Lower lobe of right lung (tissue), 2 donors: ENCODE data around the gene SYNGR1. TPM values are rescaled to one million over a fixed set of nuclear protein-coding genes. Genes with fewer than 3 reads are reported as not detected.
"Not testable (repeated sequence)": the region's sequence is repeated elsewhere in the genome, so short reads cannot be mapped to it uniquely, and the experiment has no call there.

ENCODE experiments used
- ATAC-seq, 2 donors: fragments of 200-7000 bp; cut with Tn5 transposase; one replicate each; pipeline ENCODE4 v1.9.1; 2020 to 2022; ENCODE audit warnings: mild to moderate bottlenecking in 2 of 2, moderate library complexity in 2 of 2
- DNase-seq: peaks from one replicate; pipeline ENCODE4 v3.0.0-alpha.2; 2020
- H3K27ac ChIP-seq: fragments of 200-600 bp; one replicate; pipeline ENCODE4 v1.8.0; 2022
- H3K27me3 ChIP-seq: fragments of 200-600 bp; one replicate; pipeline ENCODE4 v1.8.0; 2022; ENCODE audit warnings: low read depth
- H3K36me3 ChIP-seq: fragments of 200-600 bp; one replicate; pipeline ENCODE4 v1.8.0; 2022; ENCODE audit warnings: mild to moderate bottlenecking
- H3K4me1 ChIP-seq: fragments of 200-600 bp; one replicate; pipeline ENCODE4 v1.8.0; 2022
- H3K4me3 ChIP-seq: fragments of 200-600 bp; one replicate; pipeline ENCODE4 v1.8.0; 2022; ENCODE audit warnings: mild to moderate bottlenecking
- H3K9me3 ChIP-seq: fragments of 200-600 bp; one replicate; pipeline ENCODE4 v1.8.0; 2022
- CTCF ChIP-seq: fragments of 200-600 bp; IDR thresholded peaks from one replicate; pipeline ENCODE4 v1.8.0; 2022; ENCODE audit warnings: antibody characterized with exemption, mild to moderate bottlenecking
- intact Hi-C: fragments of 100-400 bp; cut with DNase I; formaldehyde crosslinking; loops from one replicate; pipeline ENCODE4 v1.11.0; 2022
- total RNA-seq: library from RNA; stranded (reverse); fragmentation: NEBNext Ultra II Directional; extraction: Animal tissue kit (Norgen Biotek cat#: 25700); gene quantifications from one replicate; pipeline ENCODE4 v1.2.1, GENCODE V29; 2021
- donor health status: DM: no; HTN: yes; CAD: no; lungs with severe emphysema.

The SYNGR1 gene
- total RNA-seq, 1 donor from 2014 or later: 13.4 TPM

- intact Hi-C loops: loop anchor here (10.0 kb wide), 1 partner anchor 144 kb away; no protein-coding TSS in a partner anchor
- Histone ChIP-seq H3K9me3 (no peaks in the 10 kb centered on the region), H3K27ac (peak overlapping the region; percentile 97), H3K36me3 (peaks cover 46% of the 10 kb centered on the region), H3K27me3 (no peaks in the 10 kb centered on the region), H3K4me1 (peaks cover 51% of the 10 kb centered on the region), H3K4me3 (peak overlapping the region; percentile 80)
- DNase-seq (no peak), ATAC-seq (peak; percentile 23 to 46)
- TF ChIP-seq CTCF: no peak
Observed at GRCh38 chr22:39318507-39319283, 31.1 kb upstream of the SYNGR1 start.

GRCh38 chr22:39319284-39320022, 30.3 kb upstream of the SYNGR1 start, which contains the start of gene RPL3:
TSS of gene RPL3 (minus strand) at chr22:39319623. CDS start at chr22:39319597, 26 bp downstream.
- TF ChIP-seq CTCF: peak; percentile 44
- DNase-seq: peak; percentile 98
- ATAC-seq: peak; percentile 93 to 96
- Histone ChIP-seq H3K27me3 (no peaks in the 10 kb centered on the region), H3K4me1 (peaks cover 46% of the 10 kb centered on the region), H3K27ac (peak within 1 kb of the TSS; percentile 97), H3K9me3 (no peaks in the 10 kb centered on the region), H3K4me3 (peak within 1 kb of the TSS; percentile 80), H3K36me3 (peaks cover 38% of the 10 kb centered on the region)
- intact Hi-C loops: loop anchor here (10.0 kb wide), 1 partner anchor 145 kb away; no protein-coding TSS in a partner anchor

GRCh38 chr22:39320616-39321029, 29.2 kb upstream of the SYNGR1 start:
- H3K9me3 ChIP-seq, ATAC-seq, intact Hi-C loops, H3K27me3 ChIP-seq: not testable (repeated sequence)
- Histone ChIP-seq H3K36me3 (peaks cover 26% of the 10 kb centered on the region), H3K27ac (peak overlapping the region; percentile 97), H3K4me1 (peaks cover 34% of the 10 kb centered on the region), H3K4me3 (peak overlapping the region; percentile 80)
- DNase-seq: peak; percentile 36

- H3K36me3 ChIP-seq: no peaks in the 10 kb centered on the region
- H3K4me3 ChIP-seq: no peak overlapping the region
- DNase-seq: no peak
- no peak for ATAC-seq
- no peaks in the 10 kb centered on the region for H3K27me3 ChIP-seq
- no peak for TF ChIP-seq CTCF
- H3K4me1 ChIP-seq: no peaks in the 10 kb centered on the region
- intact Hi-C loops: no loop called here
- H3K27ac ChIP-seq: no peak overlapping the region
- no peaks in the 10 kb centered on the region for H3K9me3 ChIP-seq
Observed at GRCh38 chr22:39325392-39325932, 24.3 kb upstream of the SYNGR1 start.

GRCh38 chr22:39327995-39328754, 21.6 kb upstream of the SYNGR1 start:
- H3K27me3 ChIP-seq: no peaks in the 10 kb centered on the region
- no peak for TF ChIP-seq CTCF
- no peak overlapping the region for H3K27ac ChIP-seq
- peak; percentile 35 for DNase-seq
- no peaks in the 10 kb centered on the region for H3K4me1 ChIP-seq
- H3K4me3 ChIP-seq: no peak overlapping the region
- ATAC-seq: peak; percentile 12 to 15
- intact Hi-C loops: no loop called here
- H3K9me3 ChIP-seq: no peaks in the 10 kb centered on the region
- no peaks in the 10 kb centered on the region for H3K36me3 ChIP-seq

- H3K9me3 ChIP-seq, H3K36me3 ChIP-seq, H3K27me3 ChIP-seq, H3K4me1 ChIP-seq, H3K27ac ChIP-seq, H3K4me3 ChIP-seq, ATAC-seq, DNase-seq, intact Hi-C loops: not testable (repeated sequence)
Observed at GRCh38 chr22:39330553-39330952, 19.2 kb upstream of the SYNGR1 start.
